GM18951 (cell line): ENCODE results near the gene LEKR1.

Experiments
- POLR2A ChIP-seq: IDR thresholded peaks from 4 replicates; pipeline ENCODE4 v1.6.1; 2011; ENCODE audit warnings: mild to moderate bottlenecking; ENCODE audit not compliant: insufficient read length, insufficient read depth; ENCODE audit errors: extremely low read depth
- in situ Hi-C: fragments of 300-500 bp; cut with MboI; formaldehyde crosslinking; loops from one replicate; pipeline ENCODE4 v1.12.0; 2022; ENCODE audit warnings: low sequenced_read_pairs, mixed read lengths, inconsistent platforms; ENCODE audit not compliant: unreplicated experiment

Gene LEKR1

DNA sequence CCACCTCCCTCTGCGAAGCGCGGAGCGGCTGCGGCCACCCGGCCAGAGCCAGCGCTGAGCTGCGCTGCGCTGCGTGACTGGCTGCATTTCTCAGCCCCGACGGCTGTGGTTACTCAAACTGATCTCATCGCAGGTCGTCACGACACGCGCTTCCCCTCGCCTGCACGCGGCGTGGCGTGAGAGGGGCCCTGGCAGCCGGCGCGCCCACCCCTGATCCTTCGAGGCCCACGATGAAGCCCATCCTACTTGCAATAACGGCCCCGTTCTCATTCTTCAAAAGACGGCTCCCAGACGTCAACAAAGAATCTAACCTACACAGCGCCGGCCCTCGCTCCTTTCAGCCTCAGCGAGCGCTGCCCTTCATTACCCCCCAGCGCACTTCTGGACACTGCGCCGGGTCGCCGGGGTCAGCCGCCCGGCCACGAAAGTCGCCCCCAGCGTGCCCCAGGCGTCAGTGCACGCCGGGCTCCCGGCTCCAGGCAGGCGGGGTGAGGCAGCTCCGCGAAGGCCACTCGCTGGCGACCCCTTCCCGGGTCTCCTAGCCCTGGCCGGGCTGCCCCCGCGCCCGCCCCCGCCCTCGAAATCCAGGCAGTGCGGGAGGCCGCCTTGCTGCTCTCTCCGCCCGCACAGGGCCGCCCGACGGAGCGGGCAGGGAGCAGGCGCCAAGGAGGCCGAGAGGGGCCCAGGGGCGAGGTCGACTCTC, 9.9 kb upstream of the LEKR1 start:
- in situ Hi-C loops = loop anchor here (10.0 kb wide), 1 partner anchor 141 kb away; the partner anchor contains the start of gene TIPARP
- TF ChIP-seq POLR2A = peak; percentile 58

DNA sequence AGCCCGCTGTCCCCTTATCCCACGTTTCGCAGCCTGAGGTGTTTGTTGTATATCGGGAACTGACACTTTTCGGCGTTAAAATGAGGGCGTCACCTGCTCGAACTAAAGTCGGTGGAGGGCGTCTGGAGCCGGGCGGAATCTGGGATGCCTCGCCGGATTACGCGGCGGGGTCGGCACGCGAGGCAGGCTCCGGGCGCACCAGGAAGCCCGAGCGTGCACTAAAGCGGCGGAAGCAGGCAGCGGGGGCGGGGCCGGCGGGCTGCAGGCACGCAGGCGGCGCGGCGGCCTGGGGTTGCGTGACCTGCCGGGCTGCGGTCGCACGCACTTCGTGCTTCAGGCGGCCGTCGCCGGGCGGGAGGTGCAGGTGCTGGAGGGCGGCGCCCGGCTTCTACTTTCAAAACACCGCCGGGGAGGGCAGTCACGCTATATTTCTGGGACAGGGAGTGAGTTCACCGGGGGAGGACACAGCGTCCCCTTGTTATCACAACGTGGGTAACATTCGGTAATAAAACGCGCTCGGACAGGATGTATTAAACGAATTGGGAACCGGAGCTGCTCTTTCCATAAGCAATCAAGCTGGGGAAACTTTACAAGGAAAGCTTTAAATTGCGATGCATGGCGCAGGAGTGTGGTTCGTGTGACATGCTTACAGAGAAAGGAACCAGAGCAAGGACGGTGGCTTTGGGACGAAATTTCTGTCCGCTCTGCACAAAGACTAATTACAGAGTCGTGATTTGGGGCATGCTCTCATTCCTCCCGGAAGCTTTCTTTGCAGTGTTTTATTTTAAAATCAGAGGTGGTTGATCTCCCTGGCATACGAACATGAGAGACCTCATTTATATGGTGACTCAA, 9.1 kb upstream of the LEKR1 start:
- in situ Hi-C loops = loop anchor here (10.0 kb wide), 1 partner anchor 142 kb away; the partner anchor contains the start of gene TIPARP
- TF ChIP-seq POLR2A = peak; percentile 74

DNA sequence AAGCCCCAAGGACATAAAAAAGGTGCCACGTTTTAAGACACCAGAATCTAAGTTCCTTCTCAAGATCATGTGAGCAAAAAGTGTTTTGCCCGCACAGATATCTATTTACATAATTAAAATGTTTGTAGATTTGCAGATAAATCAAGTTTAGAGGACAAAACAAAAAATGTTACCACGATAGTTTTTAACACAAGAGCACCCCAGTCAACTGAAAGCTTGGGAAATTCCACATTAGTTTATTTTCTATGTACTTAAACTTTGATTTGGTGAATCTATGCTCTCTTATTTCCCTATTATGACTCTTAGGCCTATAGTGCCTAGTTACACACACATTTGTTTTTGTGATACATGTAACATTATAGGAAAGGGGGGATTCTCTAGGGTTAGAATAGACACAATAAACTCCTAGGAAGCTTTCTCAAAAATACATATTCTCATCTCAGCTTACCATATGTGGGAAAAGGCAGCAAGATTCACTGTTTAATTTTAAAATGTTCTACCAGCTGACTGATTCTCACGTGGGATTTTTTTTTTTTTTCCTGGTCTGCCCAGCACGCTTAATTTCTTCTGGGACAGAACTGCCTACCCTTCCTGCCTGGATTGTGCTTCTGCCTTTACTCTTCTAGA, 8.4 kb upstream of the LEKR1 start:
- in situ Hi-C loops = loop anchor here (10.0 kb wide), 1 partner anchor 143 kb away; the partner anchor contains the start of gene TIPARP
- no peak for TF ChIP-seq POLR2A

DNA sequence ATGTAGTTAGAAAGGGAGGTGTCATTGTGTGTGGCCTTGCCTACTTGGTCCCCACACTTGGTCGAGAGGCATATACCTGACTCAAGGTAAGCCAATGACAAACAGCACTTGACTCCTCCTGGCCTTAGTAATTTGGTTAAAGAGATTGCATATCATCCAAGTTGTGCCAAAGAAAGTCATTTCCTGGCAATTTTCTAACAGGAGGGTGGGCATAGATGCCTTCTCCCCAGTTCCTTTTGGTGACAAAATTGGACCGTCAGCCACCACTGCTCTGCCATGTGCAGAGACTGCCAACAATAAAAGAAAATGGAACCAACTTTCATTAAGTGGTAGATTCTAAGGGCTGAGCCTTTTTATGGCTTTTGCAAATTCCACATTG, 7.9 kb upstream of the LEKR1 start:
- no peak for TF ChIP-seq POLR2A
- in situ Hi-C loops = loop anchor here (10.0 kb wide), 1 partner anchor 143 kb away; the partner anchor contains the start of gene TIPARP

DNA sequence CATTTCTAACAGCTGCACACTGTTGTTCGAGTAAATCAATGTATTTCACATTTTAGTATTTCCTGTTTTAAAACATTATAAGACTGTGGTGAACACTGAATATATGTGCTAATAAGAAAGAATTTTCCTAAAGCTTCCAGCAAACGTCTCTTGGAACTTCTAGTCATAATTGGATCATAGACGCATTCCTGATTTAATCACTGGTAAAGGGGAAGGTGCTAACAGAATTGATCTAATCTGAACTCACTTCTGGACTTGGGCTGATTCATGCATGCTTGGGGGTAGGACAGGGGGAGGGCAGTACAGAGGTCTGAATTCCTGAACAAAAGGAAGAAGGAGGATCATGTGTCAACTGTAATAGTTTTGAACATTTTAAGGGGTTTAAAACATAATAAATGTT, 7.3 kb upstream of the LEKR1 start:
- no peak for TF ChIP-seq POLR2A
- in situ Hi-C loops = loop anchor here (10.0 kb wide), 1 partner anchor 144 kb away; the partner anchor contains the start of gene TIPARP

DNA sequence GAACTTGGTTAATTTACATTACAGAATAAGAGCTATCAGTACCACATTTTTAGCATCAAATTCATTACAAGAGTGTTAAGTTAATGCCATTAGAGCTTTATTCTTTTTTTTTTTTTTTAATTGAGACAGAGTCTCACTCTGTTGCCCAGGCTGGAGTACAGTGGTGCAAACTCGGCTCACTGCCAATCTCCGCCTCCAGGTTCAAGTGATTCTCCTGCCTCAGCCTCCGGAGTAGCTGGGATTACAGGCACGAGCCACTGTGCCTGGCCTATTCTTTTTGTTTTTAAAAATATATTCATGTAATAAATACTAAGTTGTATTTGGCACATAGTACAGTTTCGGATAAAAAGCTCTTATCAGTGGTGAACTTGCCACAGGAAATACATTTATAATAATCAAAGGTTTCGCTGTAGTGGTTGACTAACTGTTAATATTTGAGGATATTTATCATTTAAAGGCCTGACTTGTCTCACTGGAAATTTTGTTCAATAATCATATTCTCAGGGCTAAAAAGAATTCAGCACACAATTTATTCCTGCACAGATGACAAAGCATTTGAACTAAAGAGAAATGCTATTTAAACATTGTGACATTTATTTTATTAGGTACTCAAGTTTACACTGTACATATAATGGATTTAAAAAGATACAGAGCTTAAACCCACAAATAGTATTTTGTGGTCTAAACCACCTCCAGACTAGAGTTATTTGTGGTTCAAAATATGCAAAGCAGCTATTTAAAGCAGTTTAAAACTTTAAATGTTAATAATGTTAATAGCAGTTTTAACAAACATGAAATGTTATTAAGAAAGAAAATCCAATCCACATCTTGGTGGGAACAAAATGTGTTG, 6.1 kb upstream of the LEKR1 start:
- in situ Hi-C loops = loop anchor here (10.0 kb wide), 2 partner anchors 145 to 255 kb away; partner anchors contain the start of gene TIPARP
- TF ChIP-seq POLR2A = no peak

DNA sequence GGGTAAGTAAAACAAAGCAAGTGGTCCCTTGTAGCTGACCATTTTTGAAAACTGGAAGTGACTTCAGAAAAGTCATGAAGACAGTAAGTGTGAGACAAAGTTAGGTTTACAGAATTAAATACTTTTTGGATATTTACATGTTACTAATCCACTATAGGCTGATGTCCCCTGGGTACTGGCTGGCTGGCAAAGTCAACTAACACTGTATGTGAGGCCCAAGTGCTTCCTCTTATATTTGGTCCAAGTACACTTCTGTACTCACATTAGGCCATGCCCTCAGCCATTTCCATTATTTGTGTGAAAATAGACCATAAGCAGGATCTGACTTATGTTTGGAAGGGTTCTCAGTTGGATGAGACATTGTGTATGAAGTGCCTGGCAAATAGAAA, 5.5 kb upstream of the LEKR1 start:
- TF ChIP-seq POLR2A = no peak
- in situ Hi-C loops = loop anchor here (10.0 kb wide), 1 partner anchor 254 kb away; no protein-coding TSS in a partner anchor

DNA sequence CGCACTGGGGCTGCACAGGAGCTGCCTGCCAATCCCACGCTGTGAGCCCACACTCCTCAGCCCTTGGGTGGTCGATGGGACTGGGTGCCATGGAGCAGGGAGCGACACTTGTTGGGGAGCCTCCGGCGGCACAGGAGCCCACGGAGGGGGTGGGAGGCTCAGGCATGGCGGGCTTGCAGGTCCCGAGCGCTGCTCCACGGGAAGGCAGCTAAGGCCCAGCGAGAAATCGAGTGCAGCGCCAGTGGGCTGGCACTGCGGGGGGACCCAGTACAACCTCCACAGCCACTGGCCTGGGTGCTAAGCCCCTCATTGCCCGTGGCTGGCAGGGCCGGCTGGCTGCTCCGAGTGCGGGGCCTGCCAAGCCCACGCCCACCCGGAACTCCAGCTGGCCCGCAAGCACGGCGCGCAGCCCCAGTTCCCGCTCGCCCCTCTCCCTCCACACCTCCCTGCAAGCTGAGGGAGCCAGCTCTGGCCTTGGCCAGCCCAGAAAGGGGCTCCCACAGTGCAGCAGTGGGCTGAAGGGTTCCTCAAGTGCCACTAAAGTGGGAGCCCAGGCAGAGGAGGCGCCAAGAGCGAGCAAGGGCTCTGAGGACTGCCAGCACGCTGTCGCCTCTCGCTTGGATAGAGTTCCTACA, 3.4 kb upstream of the LEKR1 start:
- in situ Hi-C loops = loop anchor here (10.0 kb wide), 1 partner anchor 252 kb away; no protein-coding TSS in a partner anchor

DNA sequence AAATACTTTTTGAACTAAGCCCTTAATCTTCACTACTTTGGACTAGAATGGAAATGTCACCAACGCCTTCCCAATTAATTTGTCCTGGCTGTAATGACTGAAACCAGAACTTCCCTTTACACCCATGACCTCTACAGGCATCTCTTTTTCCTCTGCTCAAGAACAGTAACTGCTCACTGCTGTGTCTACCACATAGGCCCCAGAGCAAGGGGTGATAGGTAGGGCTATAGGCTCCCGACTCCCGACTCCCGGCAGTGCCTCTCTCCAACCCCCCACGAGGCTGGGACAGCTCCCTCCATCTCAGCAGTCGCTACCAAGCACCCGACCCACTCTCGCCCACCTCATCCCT, 384 bp upstream of the LEKR1 start:
- in situ Hi-C loops = loop anchor here (10.0 kb wide), 1 partner anchor 249 kb away; no protein-coding TSS in a partner anchor
- TF ChIP-seq POLR2A = no peak

DNA sequence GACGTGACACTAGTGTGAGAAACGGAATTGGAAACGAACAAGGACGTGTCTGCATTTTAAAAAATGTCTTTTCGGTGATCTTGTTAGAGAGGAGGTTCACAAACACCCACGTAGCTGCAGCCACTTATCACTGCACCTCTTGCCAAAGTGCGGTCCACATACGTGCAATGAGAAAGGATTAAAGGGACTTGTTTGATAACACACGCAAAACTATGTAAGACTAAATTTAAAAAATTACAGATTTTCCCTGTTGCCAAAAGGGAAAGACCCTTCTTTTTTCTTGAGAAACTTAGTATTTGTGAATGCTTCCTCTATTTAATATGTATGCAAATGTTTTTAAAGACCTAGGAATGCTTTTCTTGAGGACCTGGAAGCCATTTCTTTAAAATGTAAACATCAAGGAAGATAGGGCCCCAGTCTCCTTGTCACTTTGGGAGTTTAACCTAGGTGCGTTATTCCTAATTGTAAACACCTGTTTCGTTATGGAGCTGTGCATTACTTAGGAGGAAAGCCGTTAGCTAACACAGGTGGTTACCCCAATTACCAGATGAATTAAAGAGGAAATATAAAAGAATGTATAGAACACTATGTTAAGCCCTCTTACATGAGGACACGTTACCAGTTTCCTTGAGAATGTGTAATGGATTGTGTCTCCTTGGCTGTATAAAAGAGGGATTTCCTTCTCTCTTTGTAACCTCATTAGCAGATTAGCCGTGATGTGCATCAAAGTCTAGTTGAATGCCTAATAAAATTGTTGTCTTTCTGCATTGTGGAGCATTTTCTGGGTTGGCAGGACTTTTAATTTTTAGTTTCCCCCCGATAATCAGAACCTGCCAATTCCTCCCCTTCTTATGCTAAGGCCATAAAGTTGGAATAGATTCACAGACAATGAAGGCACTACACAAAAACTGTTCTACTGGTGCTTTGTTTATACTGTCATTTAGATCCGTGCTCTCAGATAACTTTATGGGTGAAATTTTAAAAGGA, 1.0 kb downstream of the LEKR1 start:
- in situ Hi-C loops = loop anchor here (10.0 kb wide), 1 partner anchor 248 kb away; no protein-coding TSS in a partner anchor
- TF ChIP-seq POLR2A = no peak

DNA sequence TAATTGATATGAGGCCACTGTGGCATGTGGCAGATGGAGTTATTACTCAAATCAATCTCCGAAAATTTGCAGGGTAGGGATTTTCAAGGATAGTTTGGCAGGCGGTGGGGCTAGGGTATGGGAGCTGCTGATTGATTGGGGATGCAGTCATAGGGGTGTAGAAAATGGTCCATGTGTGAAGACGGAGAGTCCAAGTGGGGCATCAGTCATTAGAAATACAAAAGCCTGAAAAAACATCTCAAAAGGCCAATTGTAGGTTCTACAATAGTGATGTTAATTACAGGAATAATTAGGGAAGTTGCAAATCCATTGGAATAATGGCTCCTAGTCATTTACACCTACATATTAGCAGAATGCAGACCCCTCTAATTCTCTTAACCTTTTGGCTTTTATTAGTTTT, 4.9 kb downstream of the LEKR1 start:
- in situ Hi-C loops = no loop called here
- TF ChIP-seq POLR2A = no peak
